ENCODE results near the gene STOML1.
"Not testable (repeated sequence)": the region's sequence is repeated elsewhere in the genome, so short reads cannot be mapped to it uniquely, and the experiment has no call there.

Gene STOML1

DNA sequence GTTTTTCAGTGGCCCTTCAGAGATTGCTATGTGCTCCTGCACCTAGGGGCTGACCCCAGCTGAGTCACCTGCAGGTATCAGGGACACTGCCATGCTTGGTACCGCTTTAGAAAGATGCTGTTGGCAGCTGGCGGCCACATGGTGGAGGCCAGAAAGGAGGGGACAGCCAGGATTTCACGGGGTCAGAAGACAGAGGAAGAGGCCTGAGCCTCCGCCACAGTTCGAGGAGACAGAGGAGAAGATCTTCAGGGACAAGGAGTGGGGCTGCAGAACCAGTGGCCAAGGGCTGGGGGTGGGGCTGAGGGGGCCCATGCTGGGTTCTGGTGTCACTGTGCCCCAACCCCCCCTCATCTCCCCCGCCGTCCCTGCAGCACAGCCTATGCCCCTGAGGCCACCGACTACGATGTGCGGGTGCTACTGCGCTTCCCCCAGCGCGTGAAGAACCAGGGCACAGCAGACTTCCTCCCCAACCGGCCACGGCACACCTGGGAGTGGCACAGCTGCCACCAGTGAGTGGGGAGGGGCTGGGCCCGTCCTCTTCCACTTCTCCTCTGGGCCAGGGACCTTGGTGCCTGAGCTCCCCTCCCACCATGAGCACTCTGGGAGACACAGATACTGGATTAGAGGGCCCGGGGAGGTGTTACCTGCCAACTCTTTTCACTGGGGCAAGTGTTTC is 45.9 kb downstream of the STOML1 start:
- no peak for DNase-seq (ENCODE audit: low spot score)

DNA sequence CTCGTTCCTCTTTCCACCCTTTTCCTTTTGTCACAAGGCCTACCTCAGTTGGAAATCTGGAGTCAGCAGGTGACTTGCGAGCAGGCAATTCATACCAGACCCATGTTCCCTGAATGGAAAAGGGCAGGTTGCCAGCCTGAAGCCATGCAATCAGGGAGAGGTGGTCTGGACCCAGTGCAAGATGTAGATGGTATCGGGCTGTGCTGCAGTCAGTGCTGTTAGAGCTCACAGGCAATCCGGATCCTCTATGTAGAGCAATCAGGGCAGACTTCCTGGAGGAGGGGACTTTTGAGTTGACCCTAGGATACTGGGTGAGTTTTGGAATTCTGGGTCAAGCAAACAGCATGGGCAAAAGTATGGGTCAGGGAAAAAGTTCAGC is 47.0 kb downstream of the STOML1 start:
- no peak for DNase-seq (ENCODE audit: low spot score)

DNA sequence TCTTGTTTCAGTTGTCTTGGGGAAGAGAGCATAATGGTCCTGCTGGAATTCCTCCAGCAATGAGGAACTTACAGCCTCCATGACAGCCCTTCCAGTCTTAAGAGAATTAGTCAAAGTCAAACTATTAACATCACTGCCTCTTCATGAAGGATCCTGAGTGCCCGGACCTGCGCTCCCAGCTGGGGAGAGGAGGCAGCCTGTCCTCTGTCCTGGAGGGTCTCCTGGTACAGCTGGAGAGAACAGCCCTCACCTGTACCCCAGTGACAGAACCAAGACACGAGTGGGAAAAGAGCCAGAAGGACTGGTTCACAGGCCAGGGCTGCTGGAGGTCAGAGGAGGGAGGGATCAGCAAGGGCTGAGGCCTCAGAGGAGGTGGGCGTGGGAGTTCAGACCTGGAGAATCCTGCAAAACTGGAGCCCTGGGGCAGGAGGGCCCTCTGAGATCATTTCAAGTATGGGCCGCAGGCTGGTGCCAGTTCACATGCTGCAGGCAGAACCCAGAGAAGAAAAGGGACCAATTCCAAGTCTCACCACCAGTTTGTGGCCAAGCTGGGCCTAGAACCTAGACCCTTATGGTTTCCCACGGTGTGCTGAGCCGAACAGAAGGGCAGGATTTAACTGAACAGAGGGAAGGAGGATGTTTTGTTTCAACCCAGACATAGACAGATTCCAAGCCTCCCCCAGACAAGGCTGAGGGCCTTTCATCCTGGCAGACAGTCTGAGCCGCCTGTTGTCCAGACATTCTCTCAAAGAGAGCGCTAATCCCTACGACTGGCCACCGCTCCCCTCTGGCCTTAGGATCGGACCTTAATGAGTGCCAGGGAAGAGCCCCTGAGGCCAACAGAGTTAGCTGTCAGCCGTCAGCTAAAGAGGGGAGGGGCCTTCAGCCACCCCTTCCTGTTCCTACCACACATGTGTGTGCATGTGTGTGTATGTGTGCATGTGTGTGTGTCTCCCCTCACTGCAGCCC is 47.6 kb downstream of the STOML1 start:
- DNase-seq (ENCODE audit: low spot score), result no peak

GRCh38 chr15:73942751-73943270 is 49.3 kb downstream of the STOML1 start:
- no peak for DNase-seq (ENCODE audit: low spot score)

DNA sequence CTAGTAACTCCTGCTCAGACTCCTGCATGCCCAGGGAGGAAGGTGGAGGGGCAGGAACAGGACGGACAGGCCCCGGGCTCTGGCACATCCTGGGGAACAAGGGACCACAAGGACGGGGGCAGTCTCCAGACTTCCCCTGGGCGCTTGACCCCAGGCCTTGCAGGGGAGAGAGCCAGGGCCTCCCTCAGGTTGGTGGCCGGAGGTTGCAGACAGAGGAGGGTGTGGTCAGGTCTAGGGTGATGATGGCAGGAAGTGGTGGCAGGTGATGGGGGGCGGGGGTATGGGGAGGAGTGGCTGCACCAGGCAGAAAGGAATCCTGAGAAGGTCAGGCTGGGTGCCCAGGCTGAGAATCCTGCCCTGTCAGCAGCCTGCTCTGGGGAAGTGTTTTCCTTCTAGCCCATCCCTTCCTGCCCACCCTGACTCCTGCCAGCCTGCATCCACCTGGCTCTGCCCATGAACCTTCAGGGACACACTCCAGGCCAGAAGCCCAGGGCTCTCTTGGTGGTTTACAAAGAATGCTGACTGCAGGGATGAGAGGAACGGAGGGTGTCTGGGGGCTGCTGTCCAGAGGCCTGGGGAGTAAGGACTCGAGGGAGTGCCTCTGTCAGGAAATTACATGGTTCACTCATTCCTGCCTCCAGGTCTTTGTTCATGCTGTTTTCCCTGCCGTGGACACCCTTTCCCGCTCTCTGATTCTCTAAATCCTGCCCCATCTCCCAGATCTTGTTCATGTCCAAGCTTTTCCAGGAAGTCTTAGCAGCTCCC is 50.0 kb downstream of the STOML1 start:
- DNase-seq (ENCODE audit: low spot score), result no peak

DNA sequence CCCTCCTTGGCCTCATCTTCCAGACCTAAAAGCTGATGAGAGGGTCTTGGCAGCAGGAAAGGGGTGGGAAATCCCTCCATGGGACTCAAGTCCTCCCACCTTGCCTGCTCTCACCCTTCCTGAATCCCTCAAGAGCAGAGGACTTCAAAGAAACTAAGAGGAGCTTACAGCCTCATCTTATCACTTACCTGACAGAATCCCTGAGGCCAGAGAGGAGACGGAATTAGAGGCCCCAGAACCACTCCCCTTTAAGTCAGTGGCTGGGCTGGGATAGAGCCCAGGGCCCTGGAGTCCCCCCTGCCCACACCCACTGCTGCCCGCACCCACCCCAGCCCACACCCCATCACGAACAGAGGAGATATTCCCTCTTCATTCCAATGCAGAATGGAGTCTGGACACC is 50.6 kb downstream of the STOML1 start:
- DNase-seq (ENCODE audit: low spot score), result no peak

DNA sequence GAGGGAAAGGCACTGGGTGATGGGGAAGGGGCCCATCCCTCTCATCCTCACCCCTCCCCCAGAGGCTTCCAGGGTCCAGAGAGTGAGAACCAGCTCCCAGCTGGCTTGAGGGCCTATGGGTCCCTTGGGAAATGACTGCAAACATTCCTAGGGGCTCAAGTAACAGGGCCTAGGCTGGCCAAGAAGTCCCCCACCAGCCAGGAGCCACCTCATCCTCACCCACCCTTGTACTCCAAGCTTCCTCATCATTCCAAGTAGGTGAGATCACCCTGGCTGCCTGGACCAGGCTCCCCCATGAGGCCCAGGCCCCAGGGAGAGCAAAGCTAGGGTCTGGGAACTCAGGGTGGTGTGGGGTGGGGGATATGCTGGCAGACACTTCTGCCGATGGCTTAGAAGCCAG is 51.1 kb downstream of the STOML1 start:
- no peak for DNase-seq (ENCODE audit: low spot score)

DNA sequence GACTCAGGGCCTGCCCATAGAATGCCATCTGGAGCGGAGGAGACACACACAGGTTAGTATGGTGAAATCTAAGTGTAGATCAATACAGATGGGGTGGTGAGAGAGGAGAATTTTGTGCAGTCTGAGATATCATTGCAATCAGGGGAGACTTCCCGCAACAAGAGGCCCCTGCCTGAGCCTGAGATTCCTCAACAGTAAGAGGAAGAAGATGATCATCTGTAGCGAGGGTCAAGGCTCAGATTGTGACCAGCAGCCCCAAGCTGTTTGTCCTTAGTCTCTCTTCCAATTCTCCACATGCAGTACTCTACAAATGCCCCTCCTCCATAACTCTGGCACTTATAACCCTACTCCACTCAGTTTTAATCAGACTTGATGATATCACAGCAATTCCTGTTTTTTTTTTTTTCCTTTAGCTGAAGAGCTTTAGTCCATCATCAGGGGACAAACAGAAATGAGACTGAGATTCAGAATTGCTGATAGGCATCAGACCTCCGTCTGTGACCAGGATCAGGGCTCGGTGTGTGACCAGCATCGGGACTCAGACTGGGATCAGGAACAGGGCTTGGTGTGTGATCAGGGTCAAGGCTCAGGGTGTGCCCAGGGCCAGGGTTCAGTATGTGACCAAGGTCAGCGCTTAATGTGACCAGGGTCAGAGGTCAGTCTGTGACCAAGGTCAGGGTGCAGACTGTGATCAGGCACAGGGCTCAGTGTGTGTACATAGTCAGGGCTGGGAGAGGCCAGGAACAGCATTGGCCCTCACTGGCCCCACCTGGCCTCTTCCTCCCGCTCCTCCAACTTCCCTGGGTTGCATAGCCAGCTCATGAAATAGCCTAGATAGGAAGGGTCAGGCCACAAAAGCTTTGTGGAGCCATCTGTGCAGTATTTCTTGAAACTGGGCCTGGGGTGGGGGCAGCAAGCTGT is 51.8 kb downstream of the STOML1 start:
- no peak for DNase-seq (ENCODE audit: low spot score)

- no peak for DNase-seq (ENCODE audit: low spot score)
Observed at GRCh38 chr15:73939138-73939537, 53.0 kb downstream of the STOML1 start.

- not testable (repeated sequence) for DNase-seq (ENCODE audit: low spot score)
Observed at GRCh38 chr15:73938516-73938915, 53.6 kb downstream of the STOML1 start.

- DNase-seq (ENCODE audit: low spot score), result no peak
Observed at GRCh38 chr15:73937726-73938125, 54.4 kb downstream of the STOML1 start.

- no peak for DNase-seq (ENCODE audit: low spot score)
Observed at GRCh38 chr15:73937296-73937695, 54.8 kb downstream of the STOML1 start.

DNA sequence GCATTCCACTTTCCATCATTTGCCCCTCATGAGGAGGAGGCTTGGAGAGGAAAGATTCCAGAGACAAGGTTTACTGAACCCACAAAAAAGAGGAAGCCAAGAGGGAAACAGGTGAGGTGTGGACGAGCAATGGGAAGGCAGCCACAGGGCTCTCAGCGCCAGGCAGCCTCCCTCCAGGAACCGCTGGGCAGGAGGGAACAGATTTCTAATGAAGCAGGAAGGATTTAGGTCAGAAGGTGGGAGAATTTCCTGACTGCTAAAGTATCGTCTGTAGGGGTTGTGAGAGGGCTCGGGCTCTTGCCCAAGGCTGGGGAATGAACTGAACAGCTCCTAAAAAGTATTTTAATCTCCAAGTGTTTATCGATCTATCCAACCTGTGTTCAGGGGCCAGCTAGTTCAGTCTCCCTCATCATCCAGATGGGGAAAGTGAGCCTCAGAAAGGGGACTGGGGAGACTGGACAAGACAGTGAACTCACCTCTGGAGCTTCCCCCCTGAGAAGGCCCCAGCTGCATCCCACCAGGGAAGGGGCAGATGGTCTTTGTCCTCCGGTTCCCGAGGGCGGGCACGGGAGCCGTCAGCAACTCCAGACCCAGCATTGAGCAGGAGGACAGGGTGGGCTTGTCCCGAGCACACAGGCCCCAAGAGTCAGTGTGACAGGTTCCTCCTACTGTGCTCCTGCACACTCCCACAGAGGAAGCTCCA is 55.4 kb downstream of the STOML1 start:
- DNase-seq (ENCODE audit: low spot score), result no peak

DNA sequence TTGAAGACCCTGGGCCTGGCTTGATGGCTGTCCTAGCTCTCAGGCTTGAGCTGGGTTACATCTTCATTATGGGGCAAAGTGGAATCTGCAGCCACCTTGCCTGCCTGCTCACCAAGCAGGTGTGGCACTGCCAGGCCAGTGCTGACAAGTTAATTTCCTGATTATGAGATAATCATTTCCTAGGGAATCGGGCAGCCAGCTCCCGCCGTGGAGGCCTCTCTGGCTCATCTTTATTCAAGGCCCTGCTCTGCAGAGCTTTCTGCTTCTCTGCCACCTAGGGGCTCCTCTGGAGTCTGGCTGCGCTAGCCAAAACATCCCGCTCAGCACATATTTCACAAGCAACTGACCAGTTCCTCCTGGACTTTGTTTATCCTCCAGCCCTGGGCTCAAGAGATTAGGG is 55.9 kb downstream of the STOML1 start:
- no peak for DNase-seq (ENCODE audit: low spot score)

- DNase-seq (ENCODE audit: low spot score), result no peak
Observed at GRCh38 chr15:73935547-73935946, 56.5 kb downstream of the STOML1 start.

GRCh38 chr15:73934281-73934680 is 57.8 kb downstream of the STOML1 start:
- no peak for DNase-seq (ENCODE audit: low spot score)

- DNase-seq (ENCODE audit: low spot score), result no peak
Observed at GRCh38 chr15:73932381-73933191, 59.5 kb downstream of the STOML1 start.

DNA sequence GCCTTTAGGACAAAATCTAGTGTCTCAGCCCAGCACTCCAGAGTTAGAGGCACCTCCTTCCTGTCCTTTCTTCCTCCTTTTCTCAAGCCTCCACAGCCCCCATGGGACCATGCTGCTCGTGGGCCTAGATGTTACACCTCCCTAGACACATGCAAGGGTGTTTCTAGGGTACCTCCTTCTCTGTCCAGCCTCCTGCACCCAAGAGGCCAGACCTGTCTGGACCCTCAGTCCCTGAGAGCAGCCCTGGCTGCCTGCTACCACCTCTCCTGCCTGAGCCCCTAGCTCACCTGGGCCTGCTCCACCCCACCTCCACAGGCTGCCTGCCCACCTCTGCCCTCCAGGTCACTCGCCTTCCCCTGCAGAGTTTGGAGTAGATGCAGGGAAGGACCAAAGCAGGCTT is 60.7 kb downstream of the STOML1 start:
- DNase-seq (ENCODE audit: low spot score), result no peak

- DNase-seq (ENCODE audit: low spot score), result no peak
Observed at GRCh38 chr15:73930790-73931281, 61.3 kb downstream of the STOML1 start.

DNA sequence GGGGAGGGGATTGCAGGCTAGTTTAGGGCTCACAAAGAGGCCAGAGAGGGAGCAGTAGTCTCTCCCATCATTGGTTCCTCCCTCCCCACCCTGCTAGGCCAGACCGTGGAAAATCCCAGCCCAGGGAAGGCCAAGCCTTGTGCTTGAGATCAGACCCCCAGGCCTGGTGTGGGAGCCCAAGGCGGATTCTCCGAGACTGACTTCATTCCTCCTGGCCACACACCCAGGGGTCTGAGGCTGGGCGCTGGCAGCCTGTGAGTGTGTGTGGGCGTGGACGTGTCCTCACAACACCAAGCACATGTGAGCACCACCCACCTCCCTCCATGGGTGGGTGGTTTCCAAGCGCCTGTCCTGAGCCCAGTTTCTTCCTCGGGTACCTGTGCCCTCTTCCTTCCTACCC is 61.7 kb downstream of the STOML1 start:
- DNase-seq (ENCODE audit: low spot score), result no peak
